Measurements from ENCODE around the gene MRPL44.

The MRPL44 gene

DNA sequence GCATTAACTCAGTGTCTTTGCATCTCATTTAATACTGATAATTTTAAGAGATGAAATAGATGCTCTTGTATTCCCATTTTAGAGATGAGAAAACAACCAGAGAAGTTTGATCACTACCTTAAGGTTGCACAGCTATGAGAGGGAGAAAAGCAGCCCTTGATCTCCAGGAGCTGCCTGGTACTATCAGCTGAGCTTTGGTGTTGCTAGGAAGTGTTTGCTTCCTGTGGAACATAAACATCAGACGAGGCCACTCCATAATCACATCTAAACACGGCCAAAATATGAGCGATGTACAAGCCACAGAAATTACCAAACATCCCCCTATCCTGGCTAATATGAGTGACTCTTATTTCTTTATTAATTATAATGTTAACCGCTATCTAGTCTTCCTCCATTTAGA is 11.5 kb upstream of the MRPL44 start:
- no peak overlapping the region for H3K4me3 ChIP-seq (ENCODE audit: insufficient read length, low read depth)
- H3K9ac ChIP-seq (ENCODE audit: insufficient read length, low read depth): no peak overlapping the region
- H3K36me3 ChIP-seq (ENCODE audit: insufficient read depth, insufficient read length, low read length): no peaks in the 10 kb centered on the region
- no peak for DNase-seq (ENCODE audit: low read depth, low spot score)
- H3K27me3 ChIP-seq (ENCODE audit: insufficient read depth, insufficient read length): peaks cover 9% of the 10 kb centered on the region
- H3K4me1 ChIP-seq (ENCODE audit: insufficient read depth, insufficient read length): no peaks in the 10 kb centered on the region
- no peak for TF ChIP-seq ZNF274 (IDR thresholded peaks at IDR 0.05; ENCODE audit: low read depth, low read length)
- no peak for TF ChIP-seq YY1 (IDR thresholded peaks at IDR 0.05; ENCODE audit: insufficient read depth, insufficient read length)
- no peaks in the 10 kb centered on the region for H3K9me3 ChIP-seq (ENCODE audit: insufficient read depth, low read length)

DNA sequence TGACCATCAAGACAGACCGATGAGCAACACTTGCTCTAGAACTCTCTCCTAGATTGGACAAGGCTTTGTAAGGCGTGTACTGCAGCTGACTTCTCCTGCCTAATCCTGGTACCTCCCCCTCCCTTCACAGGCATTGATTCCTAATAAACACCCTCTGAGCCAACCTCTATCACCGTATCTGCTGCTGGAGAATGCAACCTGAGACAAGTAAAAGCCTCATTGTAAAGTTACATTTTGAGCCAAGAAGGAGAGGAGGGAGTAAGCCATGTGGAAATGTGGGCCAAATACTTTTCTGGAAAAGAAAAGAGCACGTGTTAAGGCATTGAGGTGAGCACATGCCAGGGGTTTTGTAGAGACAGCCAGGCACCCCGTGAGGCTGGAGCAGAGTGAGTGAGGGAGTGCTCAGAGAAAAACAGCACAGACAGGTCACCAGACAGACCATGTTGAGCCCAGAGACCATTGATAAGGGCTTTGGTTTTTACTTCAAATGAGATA is 9.5 kb upstream of the MRPL44 start:
- no peak for TF ChIP-seq ZNF274 (IDR thresholded peaks at IDR 0.05; ENCODE audit: low read depth, low read length)
- DNase-seq (ENCODE audit: low read depth, low spot score): no peak
- Histone ChIP-seq H3K27me3 (ENCODE audit: insufficient read depth, insufficient read length) (peaks cover 9% of the 10 kb centered on the region), H3K4me1 (ENCODE audit: insufficient read depth, insufficient read length) (no peaks in the 10 kb centered on the region), H3K9ac (ENCODE audit: insufficient read length, low read depth) (no peak overlapping the region), H3K4me3 (ENCODE audit: insufficient read length, low read depth) (no peak overlapping the region), H3K9me3 (ENCODE audit: insufficient read depth, low read length) (no peaks in the 10 kb centered on the region), H3K36me3 (ENCODE audit: insufficient read depth, insufficient read length, low read length) (no peaks in the 10 kb centered on the region)

DNA sequence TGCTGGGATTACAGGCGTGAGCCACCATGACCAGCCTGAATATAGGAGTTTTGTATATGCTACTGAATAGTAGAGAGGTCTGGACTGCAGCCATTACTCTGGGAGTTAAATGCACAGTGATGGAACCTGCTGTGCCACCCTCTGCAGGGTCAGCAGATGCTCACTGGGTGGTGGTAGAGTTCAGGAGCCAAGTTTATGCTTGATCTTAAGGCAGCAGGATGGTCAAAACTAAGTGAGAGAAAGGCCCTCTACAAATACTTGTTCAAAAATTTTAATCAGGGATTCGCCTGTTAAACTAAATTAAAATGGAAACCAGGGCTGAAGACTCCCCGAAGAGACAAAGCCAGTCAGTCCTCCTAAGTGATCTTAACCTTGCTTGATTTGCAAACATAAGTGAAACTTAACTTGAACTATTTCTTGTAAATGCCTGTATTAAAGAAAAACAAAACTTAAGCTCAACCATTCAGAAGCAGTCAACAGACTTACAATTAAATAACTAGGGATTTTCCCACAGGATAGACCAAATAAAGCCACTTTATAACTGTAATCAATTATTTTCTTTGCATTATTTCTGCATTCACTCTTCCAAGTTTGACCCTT is 7.9 kb upstream of the MRPL44 start:
- Histone ChIP-seq H3K9me3 (ENCODE audit: insufficient read depth, low read length) (no peaks in the 10 kb centered on the region), H3K27me3 (ENCODE audit: insufficient read depth, insufficient read length) (peaks cover 4% of the 10 kb centered on the region), H3K9ac (ENCODE audit: insufficient read length, low read depth) (no peak overlapping the region), H3K4me1 (ENCODE audit: insufficient read depth, insufficient read length) (no peaks in the 10 kb centered on the region), H3K36me3 (ENCODE audit: insufficient read depth, insufficient read length, low read length) (no peaks in the 10 kb centered on the region), H3K4me3 (ENCODE audit: insufficient read length, low read depth) (no peak overlapping the region)
- no peak for DNase-seq (ENCODE audit: low read depth, low spot score)
- TF ChIP-seq ZNF274 (IDR thresholded peaks at IDR 0.05; ENCODE audit: low read depth, low read length) (no peak), SUZ12 (IDR thresholded peaks at IDR 0.05; ENCODE audit: extremely low read depth, insufficient read depth, insufficient read length) (no peak), YY1 (IDR thresholded peaks at IDR 0.05; ENCODE audit: insufficient read depth, insufficient read length) (no peak)

DNA sequence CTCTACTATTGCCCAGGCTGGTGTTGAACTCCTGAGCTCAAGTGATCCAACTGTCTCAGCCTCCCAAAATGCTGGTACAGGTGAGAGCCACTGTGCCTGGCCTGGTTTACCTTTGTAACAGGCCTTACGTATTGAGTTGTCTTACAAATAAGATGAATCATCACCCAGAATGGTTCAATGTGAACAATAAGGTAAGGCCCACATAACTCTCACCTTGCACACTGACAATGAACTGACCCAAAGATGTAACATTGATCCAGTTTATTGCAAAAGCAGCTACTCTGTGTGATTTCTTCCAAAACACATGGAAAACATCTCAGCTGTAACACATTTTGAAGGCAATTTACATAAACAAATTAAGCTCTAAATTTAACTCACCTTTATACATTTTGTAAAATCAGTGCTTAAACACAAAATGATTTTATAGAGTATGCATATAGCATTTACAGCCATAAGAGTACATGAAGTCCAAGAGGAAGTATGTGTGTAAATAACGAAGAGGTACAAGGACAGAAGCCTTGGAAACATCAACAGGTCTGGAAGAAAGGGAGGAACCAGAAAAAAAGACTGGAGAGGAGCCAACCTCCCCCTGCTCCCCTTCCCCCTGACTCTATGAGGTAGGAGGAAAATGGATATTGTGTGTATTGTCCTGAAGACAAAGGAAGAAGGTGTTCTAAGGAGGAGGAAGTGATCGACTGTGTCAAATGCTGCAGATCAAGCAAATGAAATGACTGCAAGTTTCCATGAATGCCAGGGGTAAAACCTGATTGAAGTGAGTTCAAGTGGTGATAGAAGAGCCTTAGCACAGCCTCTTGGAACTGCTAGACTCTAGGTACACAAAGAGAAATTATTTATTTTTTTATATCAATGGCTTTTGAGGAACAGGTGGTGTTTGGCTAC is 6.6 kb upstream of the MRPL44 start:
- Histone ChIP-seq H3K36me3 (ENCODE audit: insufficient read depth, insufficient read length, low read length) (no peaks in the 10 kb centered on the region), H3K9ac (ENCODE audit: insufficient read length, low read depth) (no peak overlapping the region)

DNA sequence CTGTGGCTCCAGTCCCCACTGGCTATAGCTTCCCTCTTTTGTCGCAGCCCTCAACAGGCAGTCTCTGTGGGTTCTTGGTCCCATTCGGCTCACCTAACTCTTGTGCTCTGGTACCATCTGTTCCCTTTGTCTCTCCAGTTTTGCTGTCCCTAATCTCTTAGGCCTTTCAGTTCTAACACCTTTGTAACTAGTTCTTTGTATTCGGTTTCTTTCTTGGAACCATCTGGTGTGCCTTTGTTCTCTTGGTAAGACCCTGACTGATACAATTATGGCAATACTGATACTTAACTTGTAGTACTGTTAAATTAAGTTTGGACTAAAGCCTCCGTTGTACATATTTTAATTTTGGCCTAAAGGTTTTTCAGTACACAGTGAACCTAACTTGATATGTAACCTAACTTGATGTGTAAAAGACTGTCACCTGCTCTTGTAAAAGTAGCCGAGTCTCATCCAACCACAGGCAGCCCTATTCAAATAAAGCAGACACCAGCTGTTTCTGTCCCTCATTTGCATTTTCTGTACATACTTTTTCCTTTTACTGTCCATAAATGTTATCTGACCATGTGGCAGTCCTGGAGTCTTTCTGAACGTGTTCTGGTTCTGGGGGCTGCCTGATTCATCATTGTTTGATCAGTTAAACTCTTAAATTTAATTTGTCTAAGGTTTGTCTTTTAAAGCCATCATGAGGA is 4.8 kb upstream of the MRPL44 start:
- Histone ChIP-seq H3K36me3 (ENCODE audit: insufficient read depth, insufficient read length, low read length) (no peaks in the 10 kb centered on the region), H3K4me1 (ENCODE audit: insufficient read depth, insufficient read length) (no peaks in the 10 kb centered on the region), H3K9ac (ENCODE audit: insufficient read length, low read depth) (no peak overlapping the region), H3K4me3 (ENCODE audit: insufficient read length, low read depth) (no peak overlapping the region), H3K27me3 (ENCODE audit: insufficient read depth, insufficient read length) (peaks cover 13% of the 10 kb centered on the region), H3K9me3 (ENCODE audit: insufficient read depth, low read length) (no peaks in the 10 kb centered on the region)
- no peak for DNase-seq (ENCODE audit: low read depth, low spot score)
- TF ChIP-seq YY1 (IDR thresholded peaks at IDR 0.05; ENCODE audit: insufficient read depth, insufficient read length) (no peak), SUZ12 (IDR thresholded peaks at IDR 0.05; ENCODE audit: extremely low read depth, insufficient read depth, insufficient read length) (no peak), ZNF274 (IDR thresholded peaks at IDR 0.05; ENCODE audit: low read depth, low read length) (no peak)

More for the DNA sequence above, 6.6 kb upstream of the MRPL44 start:
- H3K4me1 ChIP-seq (ENCODE audit: insufficient read depth, insufficient read length): no peaks in the 10 kb centered on the region
- no peak for TF ChIP-seq ZNF274 (IDR thresholded peaks at IDR 0.05; ENCODE audit: low read depth, low read length)
- TF ChIP-seq YY1 (IDR thresholded peaks at IDR 0.05; ENCODE audit: insufficient read depth, insufficient read length): no peak
- no peak for TF ChIP-seq SUZ12 (IDR thresholded peaks at IDR 0.05; ENCODE audit: extremely low read depth, insufficient read depth, insufficient read length)
- no peak overlapping the region for H3K4me3 ChIP-seq (ENCODE audit: insufficient read length, low read depth)
- H3K27me3 ChIP-seq (ENCODE audit: insufficient read depth, insufficient read length): peaks cover 7% of the 10 kb centered on the region
- DNase-seq (ENCODE audit: low read depth, low spot score): no peak
- no peaks in the 10 kb centered on the region for H3K9me3 ChIP-seq (ENCODE audit: insufficient read depth, low read length)

DNA sequence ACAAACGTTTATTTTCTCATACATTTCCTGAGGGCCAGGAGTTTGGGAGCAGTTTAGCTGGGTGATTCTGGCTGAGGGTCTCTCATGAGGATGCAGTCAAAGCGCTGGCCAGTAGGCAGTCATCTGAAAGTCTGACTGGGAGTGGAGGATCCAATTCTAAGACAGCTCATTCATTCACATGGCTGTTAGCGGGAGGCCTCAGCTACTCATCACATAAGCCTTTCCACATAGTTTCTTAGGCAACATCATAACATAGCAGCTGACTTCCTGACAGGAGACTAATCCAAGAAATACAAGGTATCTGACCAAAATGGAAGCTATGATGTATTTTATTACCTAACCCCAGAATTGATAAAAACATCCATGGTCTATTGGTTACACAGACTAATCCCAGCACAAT is 2.9 kb upstream of the MRPL44 start:
- Histone ChIP-seq H3K4me1 (ENCODE audit: insufficient read depth, insufficient read length) (no peaks in the 10 kb centered on the region), H3K27me3 (ENCODE audit: insufficient read depth, insufficient read length) (peaks cover 13% of the 10 kb centered on the region), H3K9me3 (ENCODE audit: insufficient read depth, low read length) (no peaks in the 10 kb centered on the region), H3K9ac (ENCODE audit: insufficient read length, low read depth) (no peak overlapping the region), H3K36me3 (ENCODE audit: insufficient read depth, insufficient read length, low read length) (peaks cover 12% of the 10 kb centered on the region), H3K4me3 (ENCODE audit: insufficient read length, low read depth) (no peak overlapping the region)
- DNase-seq (ENCODE audit: low read depth, low spot score): no peak
- TF ChIP-seq ZNF274 (IDR thresholded peaks at IDR 0.05; ENCODE audit: low read depth, low read length): no peak
- TF ChIP-seq YY1 (IDR thresholded peaks at IDR 0.05; ENCODE audit: insufficient read depth, insufficient read length): no peak
- TF ChIP-seq SUZ12 (IDR thresholded peaks at IDR 0.05; ENCODE audit: extremely low read depth, insufficient read depth, insufficient read length): no peak

DNA sequence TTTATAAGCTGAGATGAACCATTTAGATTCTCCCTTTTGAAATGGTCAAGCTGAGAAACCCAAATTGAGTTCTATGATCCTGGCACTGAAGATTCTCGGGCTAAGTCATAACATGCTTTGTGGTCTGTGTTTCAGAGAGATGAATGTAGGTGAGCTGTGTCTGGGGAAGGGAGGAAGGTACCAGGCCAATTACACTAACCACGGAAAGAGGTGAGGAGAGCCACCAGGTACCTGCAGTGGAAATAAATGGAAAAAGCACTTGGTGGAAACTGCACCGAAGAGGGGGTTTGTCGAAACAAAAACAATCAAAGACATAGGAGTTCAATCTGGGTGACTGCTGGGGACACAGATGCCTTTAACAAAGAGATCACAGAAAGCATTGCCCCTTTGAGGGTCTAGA is 963 bp upstream of the MRPL44 start:
- H3K4me3 ChIP-seq (ENCODE audit: insufficient read length, low read depth): no peak overlapping the region
- H3K4me1 ChIP-seq (ENCODE audit: insufficient read depth, insufficient read length): no peaks in the 10 kb centered on the region
- no peak overlapping the region for H3K9ac ChIP-seq (ENCODE audit: insufficient read length, low read depth)
- peaks cover 31% of the 10 kb centered on the region for H3K36me3 ChIP-seq (ENCODE audit: insufficient read depth, insufficient read length, low read length)
- no peaks in the 10 kb centered on the region for H3K9me3 ChIP-seq (ENCODE audit: insufficient read depth, low read length)
- no peak for DNase-seq (ENCODE audit: low read depth, low spot score)
- peaks cover 13% of the 10 kb centered on the region for H3K27me3 ChIP-seq (ENCODE audit: insufficient read depth, insufficient read length)
- no peak for TF ChIP-seq YY1 (IDR thresholded peaks at IDR 0.05; ENCODE audit: insufficient read depth, insufficient read length)
- TF ChIP-seq SUZ12 (IDR thresholded peaks at IDR 0.05; ENCODE audit: extremely low read depth, insufficient read depth, insufficient read length): no peak
- no peak for TF ChIP-seq ZNF274 (IDR thresholded peaks at IDR 0.05; ENCODE audit: low read depth, low read length)
